IPS-15b (cell line): Measurements from ENCODE around the gene DEFB131A.
"Not testable (repeated sequence)": the region's sequence is repeated elsewhere in the genome, so short reads cannot be mapped to it uniquely, and the experiment has no call there.

Experiments used
- H3K27me3 ChIP-seq: one replicate; pipeline ENCODE4 v1.6.1; 2013; ENCODE audit warnings: low read length; ENCODE audit not compliant: control insufficient read depth, insufficient read depth
- H3K36me3 ChIP-seq: one replicate; pipeline ENCODE4 v1.6.1; 2013; ENCODE audit warnings: low read length; ENCODE audit not compliant: control insufficient read depth, insufficient read depth
- H3K4me1 ChIP-seq: one replicate; pipeline ENCODE4 v1.6.1; 2013; ENCODE audit warnings: mild to moderate bottlenecking, low read length; ENCODE audit not compliant: control insufficient read depth, insufficient read depth
- H3K4me3 ChIP-seq: one replicate; pipeline ENCODE4 v1.5.1; 2013; ENCODE audit warnings: low read depth, low read length
- H3K9ac ChIP-seq: one replicate; pipeline ENCODE4 v1.6.1; 2013; ENCODE audit warnings: low read depth, mild to moderate bottlenecking, low read length
- H3K9me3 ChIP-seq: one replicate; pipeline ENCODE4 v1.6.1; 2013; ENCODE audit warnings: mild to moderate bottlenecking, low read length; ENCODE audit not compliant: control insufficient read depth, insufficient read depth

The DEFB131A gene

DNA sequence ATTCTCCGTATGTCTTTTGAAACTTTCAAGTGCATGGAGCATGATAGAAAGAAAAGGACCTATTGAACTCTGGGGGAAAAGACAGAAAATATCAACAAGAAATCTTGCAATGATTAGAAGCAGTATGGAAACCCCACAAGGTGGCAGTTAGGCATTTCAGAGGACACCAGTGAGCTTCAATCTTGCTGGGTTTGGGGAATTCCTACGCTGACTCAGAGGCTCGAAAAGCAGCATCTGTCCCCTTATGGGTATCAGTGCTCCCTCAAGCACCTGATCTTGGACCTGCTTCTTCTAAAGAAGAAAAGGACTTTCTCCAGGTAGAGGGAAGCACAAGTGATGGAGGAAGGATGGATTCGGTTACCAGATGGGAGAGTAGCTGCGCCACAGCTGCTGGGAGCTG lies 10.8 kb downstream of the DEFB131A start:
- H3K4me1 ChIP-seq, H3K9me3 ChIP-seq, H3K27me3 ChIP-seq, H3K4me3 ChIP-seq, H3K36me3 ChIP-seq, H3K9ac ChIP-seq: not testable (repeated sequence)

- not testable (repeated sequence) for H3K36me3 ChIP-seq, H3K9me3 ChIP-seq, H3K4me3 ChIP-seq, H3K9ac ChIP-seq, H3K4me1 ChIP-seq, H3K27me3 ChIP-seq
These were observed 35.3 kb downstream of the DEFB131A start for GRCh38 chr4:9479466-9479865.

DNA sequence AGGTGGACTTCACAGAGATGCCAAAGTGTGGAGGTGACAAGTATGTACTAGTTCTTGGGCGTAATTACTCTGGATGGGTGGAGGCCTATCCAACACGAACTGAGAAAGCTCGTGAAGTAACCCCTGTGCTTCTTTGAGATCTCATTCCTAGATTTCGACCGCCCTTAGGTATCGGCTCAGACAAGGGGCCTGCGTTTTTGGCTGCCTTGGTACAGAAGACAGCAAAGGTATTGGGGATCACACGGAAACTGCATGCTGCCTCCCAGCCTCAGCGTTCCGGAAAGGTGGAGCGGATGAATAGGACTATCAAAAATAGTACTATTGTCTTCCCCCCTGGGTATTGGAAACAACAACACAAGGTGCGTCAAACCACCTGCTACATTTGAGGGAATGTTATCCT lies 35.9 kb downstream of the DEFB131A start:
- H3K4me3 ChIP-seq, H3K9me3 ChIP-seq, H3K36me3 ChIP-seq, H3K4me1 ChIP-seq, H3K9ac ChIP-seq, H3K27me3 ChIP-seq: not testable (repeated sequence)

DNA sequence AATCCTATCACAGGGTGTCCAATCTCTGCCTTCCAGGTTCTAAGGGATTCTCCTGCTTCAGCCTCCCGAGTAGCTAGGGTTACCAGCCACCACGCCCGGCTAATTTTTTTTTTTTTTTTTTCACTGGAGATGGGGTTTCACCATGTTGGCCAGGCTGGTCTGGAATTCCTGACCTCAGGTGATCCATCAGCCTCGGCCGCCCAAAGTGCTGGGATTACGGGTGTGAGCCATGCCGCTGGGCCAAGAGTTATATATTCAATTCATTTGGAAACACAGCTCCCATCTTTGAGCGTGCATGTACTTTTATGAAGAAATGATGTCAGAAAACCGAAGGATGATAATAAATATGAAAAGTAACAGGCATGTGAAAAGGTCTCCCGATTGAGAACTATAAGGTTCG lies 38.7 kb downstream of the DEFB131A start:
- H3K36me3 ChIP-seq, H3K4me3 ChIP-seq, H3K4me1 ChIP-seq, H3K27me3 ChIP-seq, H3K9ac ChIP-seq, H3K9me3 ChIP-seq: not testable (repeated sequence)

DNA sequence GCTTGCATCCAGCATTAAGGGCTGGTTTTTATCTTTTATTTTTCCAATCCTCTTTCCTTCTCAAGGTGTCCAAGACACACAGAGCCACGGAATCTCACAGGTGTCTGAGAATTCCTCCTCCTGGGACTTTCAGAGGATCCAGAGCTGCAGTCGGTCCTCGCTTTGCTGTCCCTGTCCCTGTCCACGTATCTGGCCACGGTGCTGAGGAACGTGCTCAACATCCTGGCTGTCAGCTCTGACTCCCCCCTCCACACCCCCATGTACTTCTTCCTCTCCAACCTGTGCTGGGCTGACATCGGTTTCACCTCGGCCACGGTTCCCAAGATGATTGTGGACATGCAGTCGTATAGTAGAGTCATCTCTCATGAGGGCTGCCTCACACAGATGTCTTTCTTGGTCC lies 39.5 kb downstream of the DEFB131A start:
- H3K27me3 ChIP-seq, H3K4me1 ChIP-seq, H3K36me3 ChIP-seq, H3K9me3 ChIP-seq, H3K4me3 ChIP-seq, H3K9ac ChIP-seq: not testable (repeated sequence)

DNA sequence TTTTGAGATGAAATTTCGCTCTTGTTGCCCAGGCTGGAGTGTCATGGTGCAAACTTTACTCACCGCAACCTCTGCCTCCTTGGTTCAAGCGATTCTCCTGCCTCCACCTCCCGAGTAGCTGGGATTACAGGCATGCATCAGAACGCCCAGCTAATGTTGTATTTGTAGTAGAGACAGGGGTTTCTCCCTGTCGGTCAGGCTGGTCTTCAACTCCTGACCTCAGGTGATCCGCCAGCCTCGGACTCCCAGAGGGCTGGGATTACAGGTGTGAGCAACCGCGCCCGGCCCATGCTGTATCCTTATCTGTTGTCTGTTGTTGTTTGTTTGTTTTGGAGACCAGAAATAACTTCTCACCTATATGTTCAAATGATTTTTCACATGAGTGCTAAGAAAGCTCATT lies 42.7 kb downstream of the DEFB131A start:
- not testable (repeated sequence) for H3K4me1 ChIP-seq, H3K4me3 ChIP-seq, H3K27me3 ChIP-seq, H3K36me3 ChIP-seq, H3K9ac ChIP-seq, H3K9me3 ChIP-seq

GRCh38 chr4:9488796-9489195 lies 44.6 kb downstream of the DEFB131A start:
- not testable (repeated sequence) for H3K4me1 ChIP-seq, H3K9ac ChIP-seq, H3K27me3 ChIP-seq, H3K36me3 ChIP-seq, H3K9me3 ChIP-seq, H3K4me3 ChIP-seq

- H3K9ac ChIP-seq, H3K4me3 ChIP-seq, H3K27me3 ChIP-seq, H3K4me1 ChIP-seq, H3K36me3 ChIP-seq, H3K9me3 ChIP-seq: not testable (repeated sequence)
These were observed 46.3 kb downstream of the DEFB131A start for GRCh38 chr4:9490496-9490895.

GRCh38 chr4:9490986-9491385 lies 46.8 kb downstream of the DEFB131A start:
- not testable (repeated sequence) for H3K27me3 ChIP-seq, H3K4me3 ChIP-seq, H3K4me1 ChIP-seq, H3K36me3 ChIP-seq, H3K9me3 ChIP-seq, H3K9ac ChIP-seq

DNA sequence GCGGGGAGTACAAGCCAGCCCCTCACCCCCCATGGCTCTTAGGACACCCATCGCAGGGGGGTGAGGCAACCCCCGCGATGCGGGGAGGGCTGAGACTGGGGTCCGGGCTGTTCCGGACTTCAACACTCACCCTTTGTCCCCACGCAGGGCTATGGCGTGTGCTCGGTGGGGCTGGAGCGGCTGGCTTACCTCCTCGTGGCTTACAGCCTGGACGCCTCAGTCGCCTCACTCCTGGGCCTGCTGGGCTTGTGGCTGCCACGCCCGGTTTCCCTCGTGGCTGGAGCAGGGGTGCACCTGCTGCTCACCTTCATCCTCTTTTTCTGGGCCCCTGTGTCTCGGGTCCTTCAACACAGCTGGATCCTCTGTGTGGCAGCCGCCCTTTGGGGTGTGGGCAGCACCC lies 49.4 kb downstream of the DEFB131A start:
- H3K9me3 ChIP-seq, H3K4me1 ChIP-seq, H3K4me3 ChIP-seq, H3K27me3 ChIP-seq, H3K9ac ChIP-seq, H3K36me3 ChIP-seq: not testable (repeated sequence)

- not testable (repeated sequence) for H3K4me3 ChIP-seq, H3K36me3 ChIP-seq, H3K9me3 ChIP-seq, H3K27me3 ChIP-seq, H3K4me1 ChIP-seq, H3K9ac ChIP-seq
These were observed 50.2 kb downstream of the DEFB131A start for GRCh38 chr4:9494256-9495035.

DNA sequence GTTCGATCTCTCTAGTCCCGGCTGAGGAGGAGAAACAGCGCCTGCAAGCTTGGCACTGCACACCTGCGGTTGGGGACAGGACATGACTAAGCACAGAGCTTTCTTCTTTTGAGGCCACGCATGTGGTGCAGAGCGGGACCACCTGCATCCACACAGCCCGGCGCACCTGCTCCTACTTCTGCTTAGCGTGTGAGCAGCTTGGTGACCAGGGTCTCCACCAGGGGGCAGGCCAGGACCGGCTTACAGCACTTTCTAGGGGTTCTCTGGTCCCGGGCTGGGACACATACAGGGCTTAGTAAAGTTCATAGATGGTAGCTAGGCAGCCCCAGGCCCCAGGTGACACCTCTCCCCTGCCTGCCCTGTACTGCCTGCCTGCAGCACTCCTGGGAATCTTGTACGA lies 51.2 kb downstream of the DEFB131A start:
- H3K9ac ChIP-seq, H3K4me3 ChIP-seq, H3K36me3 ChIP-seq, H3K9me3 ChIP-seq, H3K4me1 ChIP-seq, H3K27me3 ChIP-seq: not testable (repeated sequence)
